Mammary epithelial cell (primary cell): ENCODE measurements around the gene BRAF.

Source experiments
- CTCF ChIP-seq, 2 donors: IDR thresholded peaks in 1 of 2; conservative IDR thresholded peaks in 1 of 2; 2 replicates each; pipeline ENCODE4 v1.5.1; 2011 to 2012; ENCODE audit warnings: inconsistent platforms in 2 of 2, low read length in 2 of 2, mild to moderate bottlenecking in 2 of 2, control low read depth in 1 of 2, low read depth in 1 of 2; ENCODE audit not compliant: insufficient read depth in 1 of 2; ENCODE audit errors: extremely low read depth in 1 of 2
- EZH2 ChIP-seq: IDR thresholded peaks from 2 replicates; pipeline ENCODE4 v1.6.1; 2012; ENCODE audit warnings: low read length, inconsistent platforms, borderline replicate concordance

GRCh38 chr7:140691376-140692045 lies 233.2 kb downstream of the BRAF start:
- TF ChIP-seq CTCF (conservative IDR thresholded peaks at IDR 0.05 in 1 of 2, IDR thresholded peaks at IDR 0.05 in 1 of 2; ENCODE audit: extremely low read depth in 1 of 2, insufficient read depth in 1 of 2, low read depth in 1 of 2, low read length in 2 of 2) (no peak), EZH2 (no peak)
